Neural cell (in vitro differentiated cells): ENCODE measurements around the gene SLC12A1. TPM values are rescaled to one million over a fixed set of nuclear protein-coding genes. Genes with fewer than 3 reads are reported as not detected.

Experiments used
- H2AFZ ChIP-seq: fragments of 200-600, 300-800 bp; sonication (generic), shearing (Covaris generic); 2 replicates; pipeline ENCODE4 v1.6.0; 2014; ENCODE audit warnings: low read depth, mild to moderate bottlenecking, antibody characterized with exemption, low read length, moderate library complexity
- H3F3A ChIP-seq: fragments of 200-600 bp; shearing (Covaris generic); 2 replicates; pipeline ENCODE4 v1.6.1; 2016; ENCODE audit warnings: mild to moderate bottlenecking, moderate library complexity, mixed read lengths, antibody characterized with exemption, low read length; ENCODE audit not compliant: insufficient read depth, poor library complexity, severe bottlenecking
- H3K27ac ChIP-seq: fragments of 200-600, 300-800 bp; sonication (generic), shearing (Covaris generic); 2 replicates; pipeline ENCODE4 v1.5.1; 2014; ENCODE audit warnings: mild to moderate bottlenecking, low read length, moderate library complexity
- H3K27me3 ChIP-seq: fragments of 300-800, 200-600 bp; sonication (generic), shearing (Covaris generic); 2 replicates; pipeline ENCODE4 v1.6.0; 2014; ENCODE audit warnings: mild to moderate bottlenecking, low read depth, low read length, moderate library complexity; ENCODE audit not compliant: insufficient read depth
- H3K36me3 ChIP-seq: fragments of 300-800, 200-600 bp; sonication (generic), shearing (Covaris generic); 2 replicates; pipeline ENCODE4 v1.5.1; 2014; ENCODE audit warnings: mild to moderate bottlenecking, antibody characterized with exemption, low read length, moderate library complexity; ENCODE audit not compliant: insufficient read depth
- H3K4me2 ChIP-seq: fragments of 300-800, 200-600 bp; sonication (generic), shearing (Covaris generic); 2 replicates; pipeline ENCODE4 v1.6.0; 2014; ENCODE audit warnings: mild to moderate bottlenecking, low read length
- H3K4me3 ChIP-seq: fragments of 300-800, 200-600 bp; sonication (generic), shearing (Covaris generic); 2 replicates; pipeline ENCODE4 v1.5.1; 2014; ENCODE audit warnings: mild to moderate bottlenecking, low read length, moderate library complexity
- H3K79me2 ChIP-seq: fragments of 200-600 bp; shearing (Covaris generic); replicated peaks from 2 replicates; pipeline ENCODE4 v1.6.0; 2014; ENCODE audit warnings: mild to moderate bottlenecking, low read length, moderate library complexity; ENCODE audit not compliant: insufficient read depth
- H3K9ac ChIP-seq: fragments of 300-800, 200-600 bp; sonication (generic), shearing (Covaris generic); 2 replicates; pipeline ENCODE4 v1.6.1; 2016; ENCODE audit warnings: mild to moderate bottlenecking, low read length, mixed read lengths
- H3K9me2 ChIP-seq: fragments of 200-600 bp; shearing (Covaris generic); 2 replicates; pipeline ENCODE4 v1.6.1; 2016; ENCODE audit warnings: mild to moderate bottlenecking, low read length, mixed read lengths; ENCODE audit not compliant: insufficient read depth
- H3K9me3 ChIP-seq: fragments of 200-600, 300-800 bp; sonication (generic), shearing (Covaris generic); 2 replicates; pipeline ENCODE4 v1.6.1; 2016; ENCODE audit warnings: mild to moderate bottlenecking, mixed run types, low read length, moderate library complexity, mixed read lengths
- H4K20me1 ChIP-seq: fragments of 200-600 bp; shearing (Covaris generic); 2 replicates; pipeline ENCODE4 v1.6.1; 2016; ENCODE audit warnings: mild to moderate bottlenecking, mixed run types; ENCODE audit not compliant: insufficient read depth
- EP300 ChIP-seq: fragments of 450-650 bp; conservative IDR thresholded peaks from 2 replicates; pipeline ENCODE4 v1.6.1; 2014; ENCODE audit warnings: antibody characterized with exemption, mild to moderate bottlenecking, moderate library complexity; ENCODE audit not compliant: poor library complexity, severe bottlenecking
- EZH2 ChIP-seq: fragments of 200-600, 300-800 bp; shearing (Covaris generic), sonication (generic); IDR thresholded peaks from 2 replicates; pipeline ENCODE4 v1.6.1; 2014; ENCODE audit warnings: antibody characterized with exemption, low read length, borderline replicate concordance, mild to moderate bottlenecking; ENCODE audit not compliant: insufficient read depth, poor library complexity, severe bottlenecking
- MXI1 ChIP-seq: fragments of 450-650 bp; conservative IDR thresholded peaks from 2 replicates; pipeline ENCODE4 v1.6.1; 2014; ENCODE audit warnings: antibody characterized with exemption, mild to moderate bottlenecking; ENCODE audit not compliant: poor library complexity, severe bottlenecking
- POLR2AphosphoS5 ChIP-seq: IDR thresholded peaks from 2 replicates; pipeline ENCODE4 v1.6.1; 2012
- RAD21 ChIP-seq: fragments of 450-650 bp; conservative IDR thresholded peaks from 2 replicates; pipeline ENCODE4 v1.6.1; 2014; ENCODE audit warnings: antibody characterized with exemption, mild to moderate bottlenecking, moderate library complexity
- SMC3 ChIP-seq: fragments of 450-650 bp; conservative IDR thresholded peaks from 2 replicates; pipeline ENCODE4 v1.6.1; 2014; ENCODE audit warnings: antibody characterized with exemption, mild to moderate bottlenecking, moderate library complexity; ENCODE audit not compliant: poor library complexity
- TAF1 ChIP-seq: IDR thresholded peaks from 2 replicates; pipeline ENCODE4 v1.6.1; 2012; ENCODE audit warnings: low read depth
- polyA plus RNA-seq: library from polyadenylated mRNA; depleted of rRNA; stranded (reverse); fragments of >200 nt; gene quantifications from 2 replicates; pipeline ENCODE4 v1.2.3, GENCODE V29; 2014
- TF ChIP-seq, protein P1 (sequence below): IDR thresholded peaks from 2 replicates; pipeline ENCODE4 v1.6.1; 2012; ENCODE audit warnings: borderline replicate concordance
- TF ChIP-seq, protein P2 (sequence below): fragments of 450-650 bp; IDR thresholded peaks from 2 replicates; pipeline ENCODE4 v1.5.1; 2014; ENCODE audit warnings: antibody characterized with exemption, mild to moderate bottlenecking, moderate library complexity; ENCODE audit not compliant: poor library complexity, severe bottlenecking

The SLC12A1 gene
- polyA plus RNA-seq, 1 donor from 2014 or later: 0.67 TPM

DNA sequence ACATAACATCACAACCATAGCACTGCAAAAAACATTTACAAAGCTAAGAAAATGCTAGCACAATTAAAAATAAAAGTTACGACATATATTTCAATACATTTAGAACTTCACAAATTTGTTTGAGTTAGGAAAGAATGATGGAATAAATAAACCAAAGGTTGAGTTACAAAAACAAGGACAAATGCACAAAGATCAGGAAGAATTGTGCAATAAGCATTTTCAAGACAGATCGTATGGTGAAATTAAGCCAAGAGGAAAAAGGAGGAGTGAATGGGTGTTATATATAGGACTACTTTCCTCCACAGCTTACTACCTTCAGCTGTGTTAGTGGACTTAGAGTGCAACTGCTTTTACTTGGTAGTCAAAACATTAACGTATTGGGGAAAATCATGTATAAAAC lies 20.6 kb upstream of the SLC12A1 start:
- TF ChIP-seq MXI1 (no peak), POLR2AphosphoS5 (no peak), EZH2 (no peak), TAF1 (no peak), SMC3 (no peak), EP300 (no peak), RAD21 (no peak)
- TF ChIP-seq, protein P1, sequence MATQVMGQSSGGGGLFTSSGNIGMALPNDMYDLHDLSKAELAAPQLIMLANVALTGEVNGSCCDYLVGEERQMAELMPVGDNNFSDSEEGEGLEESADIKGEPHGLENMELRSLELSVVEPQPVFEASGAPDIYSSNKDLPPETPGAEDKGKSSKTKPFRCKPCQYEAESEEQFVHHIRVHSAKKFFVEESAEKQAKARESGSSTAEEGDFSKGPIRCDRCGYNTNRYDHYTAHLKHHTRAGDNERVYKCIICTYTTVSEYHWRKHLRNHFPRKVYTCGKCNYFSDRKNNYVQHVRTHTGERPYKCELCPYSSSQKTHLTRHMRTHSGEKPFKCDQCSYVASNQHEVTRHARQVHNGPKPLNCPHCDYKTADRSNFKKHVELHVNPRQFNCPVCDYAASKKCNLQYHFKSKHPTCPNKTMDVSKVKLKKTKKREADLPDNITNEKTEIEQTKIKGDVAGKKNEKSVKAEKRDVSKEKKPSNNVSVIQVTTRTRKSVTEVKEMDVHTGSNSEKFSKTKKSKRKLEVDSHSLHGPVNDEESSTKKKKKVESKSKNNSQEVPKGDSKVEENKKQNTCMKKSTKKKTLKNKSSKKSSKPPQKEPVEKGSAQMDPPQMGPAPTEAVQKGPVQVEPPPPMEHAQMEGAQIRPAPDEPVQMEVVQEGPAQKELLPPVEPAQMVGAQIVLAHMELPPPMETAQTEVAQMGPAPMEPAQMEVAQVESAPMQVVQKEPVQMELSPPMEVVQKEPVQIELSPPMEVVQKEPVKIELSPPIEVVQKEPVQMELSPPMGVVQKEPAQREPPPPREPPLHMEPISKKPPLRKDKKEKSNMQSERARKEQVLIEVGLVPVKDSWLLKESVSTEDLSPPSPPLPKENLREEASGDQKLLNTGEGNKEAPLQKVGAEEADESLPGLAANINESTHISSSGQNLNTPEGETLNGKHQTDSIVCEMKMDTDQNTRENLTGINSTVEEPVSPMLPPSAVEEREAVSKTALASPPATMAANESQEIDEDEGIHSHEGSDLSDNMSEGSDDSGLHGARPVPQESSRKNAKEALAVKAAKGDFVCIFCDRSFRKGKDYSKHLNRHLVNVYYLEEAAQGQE: no peak
- TF ChIP-seq, protein P2, sequence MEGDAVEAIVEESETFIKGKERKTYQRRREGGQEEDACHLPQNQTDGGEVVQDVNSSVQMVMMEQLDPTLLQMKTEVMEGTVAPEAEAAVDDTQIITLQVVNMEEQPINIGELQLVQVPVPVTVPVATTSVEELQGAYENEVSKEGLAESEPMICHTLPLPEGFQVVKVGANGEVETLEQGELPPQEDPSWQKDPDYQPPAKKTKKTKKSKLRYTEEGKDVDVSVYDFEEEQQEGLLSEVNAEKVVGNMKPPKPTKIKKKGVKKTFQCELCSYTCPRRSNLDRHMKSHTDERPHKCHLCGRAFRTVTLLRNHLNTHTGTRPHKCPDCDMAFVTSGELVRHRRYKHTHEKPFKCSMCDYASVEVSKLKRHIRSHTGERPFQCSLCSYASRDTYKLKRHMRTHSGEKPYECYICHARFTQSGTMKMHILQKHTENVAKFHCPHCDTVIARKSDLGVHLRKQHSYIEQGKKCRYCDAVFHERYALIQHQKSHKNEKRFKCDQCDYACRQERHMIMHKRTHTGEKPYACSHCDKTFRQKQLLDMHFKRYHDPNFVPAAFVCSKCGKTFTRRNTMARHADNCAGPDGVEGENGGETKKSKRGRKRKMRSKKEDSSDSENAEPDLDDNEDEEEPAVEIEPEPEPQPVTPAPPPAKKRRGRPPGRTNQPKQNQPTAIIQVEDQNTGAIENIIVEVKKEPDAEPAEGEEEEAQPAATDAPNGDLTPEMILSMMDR: no peak
- Histone ChIP-seq H3K9me3 (no peaks in the 10 kb centered on the region), H3K9ac (no peak overlapping the region), H3K36me3 (no peaks in the 10 kb centered on the region), H3K4me3 (no peak overlapping the region), H3K27me3 (no peaks in the 10 kb centered on the region), H4K20me1 (no peaks in the 10 kb centered on the region), H3F3A (peaks cover 2% of the 10 kb centered on the region), H3K27ac (no peak overlapping the region), H3K9me2 (no peaks in the 10 kb centered on the region), H3K4me2 (no peak overlapping the region), H2AFZ (no peak overlapping the region), H3K79me2 (no peaks in the 10 kb centered on the region)

DNA sequence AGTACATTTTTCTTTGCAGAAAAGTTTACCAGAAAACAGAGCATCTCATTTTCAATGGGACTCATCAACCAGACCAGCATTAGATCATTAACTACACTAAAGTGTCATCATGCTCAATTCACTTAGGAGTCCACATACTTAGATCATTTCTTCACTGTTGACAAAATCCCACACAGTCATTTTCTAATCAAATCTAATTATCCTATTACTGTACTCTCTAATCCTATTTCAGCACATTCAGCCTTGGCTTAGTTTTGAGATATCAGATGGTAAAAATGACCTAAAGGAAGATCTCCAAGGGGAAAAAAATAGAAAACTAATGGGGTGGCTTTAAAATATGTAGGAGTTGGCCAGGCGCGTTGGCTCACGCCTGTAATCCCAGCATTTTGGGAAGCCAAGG lies 19.8 kb upstream of the SLC12A1 start:
- no peak overlapping the region for H3K9ac ChIP-seq
- H3K9me2 ChIP-seq: no peaks in the 10 kb centered on the region
- no peak overlapping the region for H2AFZ ChIP-seq
- no peaks in the 10 kb centered on the region for H3K9me3 ChIP-seq
- TF ChIP-seq RAD21: no peak
- no peak for TF ChIP-seq POLR2AphosphoS5
- TF ChIP-seq, protein P1: no peak
- TF ChIP-seq TAF1: no peak
- no peaks in the 10 kb centered on the region for H3K79me2 ChIP-seq
- H3K36me3 ChIP-seq: no peaks in the 10 kb centered on the region
- H3K27me3 ChIP-seq: no peaks in the 10 kb centered on the region
- H3K4me3 ChIP-seq: no peak overlapping the region
- peaks cover 2% of the 10 kb centered on the region for H3F3A ChIP-seq
- H4K20me1 ChIP-seq: no peaks in the 10 kb centered on the region
- H3K4me2 ChIP-seq: no peak overlapping the region
- H3K27ac ChIP-seq: no peak overlapping the region
